ENCODE data around the gene CFAP298. TPM values are rescaled to one million over a fixed set of nuclear protein-coding genes. Genes with fewer than 3 reads are reported as not detected.
A peak's percentile ranks its signal among the peaks of the same experiment; 100 is the strongest.

CFAP298 gene
- total RNA-seq, 2 experiments from 2014 or later = 33.8 to 36.2 TPM

DNA sequence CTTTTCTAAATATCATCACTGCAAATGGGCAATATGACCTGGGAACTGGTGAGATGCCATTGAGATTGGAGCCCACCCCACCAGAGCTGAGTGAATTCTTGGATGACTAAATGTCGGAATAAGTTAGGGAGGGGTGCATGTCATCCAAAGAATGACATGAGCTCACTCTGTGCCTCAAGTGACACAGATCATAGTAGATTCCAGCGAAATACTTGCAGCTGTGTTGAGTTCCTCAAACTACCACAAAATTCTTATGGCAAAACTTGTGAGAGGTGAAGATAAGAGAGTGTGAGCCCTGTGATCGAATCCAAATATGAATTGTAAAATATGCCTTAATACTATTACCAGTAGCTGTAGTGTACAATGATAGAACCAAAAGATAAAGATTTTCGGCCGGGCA lies 24.5 kb downstream of the CFAP298 start:
- no peak for ATAC-seq (ENCODE audit: low read depth)
- POLR2A ChIA-PET = no interaction called here
- DNase-seq = no peak
- H3K27ac Mint-ChIP-seq = no peak overlapping the region
- peaks cover 6% of the 10 kb centered on the region for H3K4me1 Mint-ChIP-seq
- H3K9me3 Mint-ChIP-seq = no peaks in the 10 kb centered on the region
- H3K4me3 Mint-ChIP-seq = no peak overlapping the region
- H3K36me3 Mint-ChIP-seq = no peaks in the 10 kb centered on the region
- H3K27me3 Mint-ChIP-seq = no peaks in the 10 kb centered on the region

DNA sequence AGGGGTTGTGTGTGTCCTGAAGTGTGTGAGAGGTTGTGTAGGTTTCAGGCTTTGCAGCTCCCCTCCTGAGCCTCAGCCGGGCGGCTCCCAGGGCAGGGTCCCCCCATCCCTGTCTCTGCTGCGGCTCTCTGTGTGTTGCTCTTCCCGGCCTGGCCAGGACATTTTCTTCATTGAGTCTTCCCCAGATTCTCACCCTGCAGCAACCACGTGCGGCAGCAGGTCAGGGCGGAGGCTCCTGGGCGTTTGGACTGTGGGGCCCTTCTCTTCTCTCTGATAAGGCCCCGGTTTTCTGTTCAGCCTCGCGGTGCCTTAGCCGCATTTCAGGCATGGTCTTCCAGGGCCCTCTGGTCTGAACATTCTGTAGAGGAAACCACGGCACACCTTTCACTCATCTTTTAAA lies 25.1 kb downstream of the CFAP298 start:
- Mint-ChIP-seq H3K27ac (no peak overlapping the region), H3K27me3 (no peaks in the 10 kb centered on the region), H3K4me1 (peaks cover 6% of the 10 kb centered on the region), H3K9me3 (no peaks in the 10 kb centered on the region), H3K36me3 (no peaks in the 10 kb centered on the region), H3K4me3 (no peak overlapping the region)
- ATAC-seq (ENCODE audit: low read depth) = no peak
- POLR2A ChIA-PET = no interaction called here
- no peak for DNase-seq

DNA sequence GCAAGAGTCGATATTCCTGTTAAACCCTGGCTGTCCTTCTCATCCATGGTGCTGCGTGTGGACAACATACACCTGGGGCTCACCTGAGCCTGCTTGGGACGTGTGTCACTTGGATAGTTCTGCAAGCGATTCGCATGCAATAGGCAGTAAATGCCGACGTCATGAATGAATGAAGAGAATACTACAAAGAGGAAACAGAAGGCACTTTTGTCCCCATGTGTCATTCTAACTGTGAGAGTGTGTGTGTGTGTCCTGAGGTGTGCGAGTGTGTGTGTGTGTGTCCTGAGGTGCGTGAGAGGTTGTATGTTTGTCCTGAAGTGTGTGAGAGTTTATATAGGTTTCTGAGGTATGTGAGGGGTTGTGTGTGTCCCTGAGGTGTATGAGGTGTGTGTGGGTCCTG lies 26.2 kb downstream of the CFAP298 start:
- H3K4me1 Mint-ChIP-seq = peaks cover 6% of the 10 kb centered on the region
- no peak overlapping the region for H3K4me3 Mint-ChIP-seq
- H3K9me3 Mint-ChIP-seq = no peaks in the 10 kb centered on the region
- POLR2A ChIA-PET = no interaction called here
- no peaks in the 10 kb centered on the region for H3K36me3 Mint-ChIP-seq
- H3K27ac Mint-ChIP-seq = no peak overlapping the region
- no peak for DNase-seq
- H3K27me3 Mint-ChIP-seq = no peaks in the 10 kb centered on the region
- ATAC-seq (ENCODE audit: low read depth) = no peak

DNA sequence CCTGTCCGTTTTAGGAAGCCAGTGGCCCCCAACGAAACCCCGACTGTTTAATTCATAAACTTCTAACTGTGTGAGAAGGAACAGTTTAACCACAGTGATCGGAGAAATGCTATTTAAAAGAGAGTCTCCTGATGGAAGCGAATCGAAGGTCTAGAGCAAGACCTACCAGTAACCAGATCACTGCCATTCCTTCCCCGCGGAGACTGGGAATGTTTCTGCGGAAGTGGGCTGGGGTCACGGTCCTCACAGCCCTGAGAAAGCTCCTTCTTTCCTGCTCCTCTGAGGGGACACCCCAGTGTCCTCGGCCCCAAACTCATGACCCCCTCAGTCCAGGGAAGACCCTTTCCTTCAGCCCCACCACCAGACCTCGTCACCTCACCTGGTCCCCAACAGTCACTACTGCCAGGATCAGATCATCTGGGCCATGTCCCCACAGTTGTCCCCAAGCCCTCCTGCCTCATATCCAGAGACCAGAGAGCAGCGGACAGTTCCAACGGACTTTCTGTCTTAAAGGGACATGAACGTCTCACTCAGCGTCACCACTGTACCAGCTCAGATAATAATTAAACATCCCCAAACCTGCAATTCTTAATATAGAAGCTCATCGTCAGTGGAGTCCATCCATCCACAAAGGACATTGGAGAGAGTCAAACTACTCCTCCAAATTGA lies 27.0 kb downstream of the CFAP298 start, which contains the start of gene TCP10L:
TSS of gene TCP10L (minus strand) at position 482 of the 669 bp plus-strand sequence. CDS start 1,219 bp downstream, outside the sequence.
- Mint-ChIP-seq H3K27me3 (no peaks in the 10 kb centered on the region), H3K4me1 (peaks cover 6% of the 10 kb centered on the region), H3K36me3 (no peaks in the 10 kb centered on the region), H3K27ac (no peak within 1 kb of the TSS), H3K4me3 (peak within 1 kb of the TSS; percentile 53), H3K9me3 (no peaks in the 10 kb centered on the region)
- ATAC-seq (ENCODE audit: low read depth) (no peak), DNase-seq (no peak)
- POLR2A ChIA-PET = no interaction called here

DNA sequence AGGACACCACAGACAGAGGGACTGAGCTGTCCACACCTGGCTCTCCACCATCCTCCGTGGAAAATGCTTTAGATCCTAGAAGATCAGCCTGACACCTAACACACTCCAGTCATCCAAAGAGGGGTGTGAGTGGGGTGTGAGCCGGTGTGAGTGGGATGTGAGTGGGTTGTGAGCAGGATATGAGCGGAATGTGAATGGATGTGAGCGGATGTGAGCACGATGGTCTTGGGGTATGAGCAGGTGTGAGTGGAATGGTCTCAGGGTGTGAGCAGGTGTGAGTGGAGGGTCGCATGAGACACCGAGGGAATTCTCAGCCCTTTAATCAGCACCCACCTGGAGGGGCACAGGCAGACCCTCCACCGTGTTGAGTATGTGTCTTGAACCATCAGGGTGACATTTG lies 27.7 kb downstream of the CFAP298 start:
- Mint-ChIP-seq H3K4me3 (no peak overlapping the region), H3K9me3 (no peaks in the 10 kb centered on the region), H3K27me3 (no peaks in the 10 kb centered on the region), H3K27ac (no peak overlapping the region), H3K4me1 (peaks cover 6% of the 10 kb centered on the region), H3K36me3 (no peaks in the 10 kb centered on the region)
- POLR2A ChIA-PET = no interaction called here
- ATAC-seq (ENCODE audit: low read depth) (no peak), DNase-seq (no peak)

DNA sequence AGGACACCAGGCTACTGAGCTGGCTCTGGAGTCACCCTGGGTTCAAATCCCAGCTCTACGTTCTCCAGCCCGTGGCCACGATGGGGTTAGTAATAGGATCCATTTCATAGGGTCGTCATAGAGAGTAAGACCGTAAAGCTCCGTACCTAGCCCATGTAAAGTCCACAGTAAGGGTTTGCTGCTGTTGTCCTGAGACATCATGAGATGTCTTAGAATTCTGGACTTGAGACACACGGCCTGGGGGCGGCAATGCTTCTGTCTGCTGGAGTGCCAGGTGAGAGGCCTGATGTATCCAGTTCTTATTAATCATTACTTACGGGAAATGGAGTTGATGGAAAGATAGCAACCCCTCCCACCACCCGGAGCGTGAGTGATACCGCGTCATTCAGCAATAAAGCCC lies 30.4 kb downstream of the CFAP298 start:
- Mint-ChIP-seq H3K9me3 (no peaks in the 10 kb centered on the region), H3K4me3 (no peak overlapping the region), H3K27ac (no peak overlapping the region), H3K4me1 (peaks cover 6% of the 10 kb centered on the region), H3K36me3 (no peaks in the 10 kb centered on the region), H3K27me3 (peaks cover 2% of the 10 kb centered on the region)
- POLR2A ChIA-PET = no interaction called here
- DNase-seq (no peak), ATAC-seq (ENCODE audit: low read depth) (no peak)

DNA sequence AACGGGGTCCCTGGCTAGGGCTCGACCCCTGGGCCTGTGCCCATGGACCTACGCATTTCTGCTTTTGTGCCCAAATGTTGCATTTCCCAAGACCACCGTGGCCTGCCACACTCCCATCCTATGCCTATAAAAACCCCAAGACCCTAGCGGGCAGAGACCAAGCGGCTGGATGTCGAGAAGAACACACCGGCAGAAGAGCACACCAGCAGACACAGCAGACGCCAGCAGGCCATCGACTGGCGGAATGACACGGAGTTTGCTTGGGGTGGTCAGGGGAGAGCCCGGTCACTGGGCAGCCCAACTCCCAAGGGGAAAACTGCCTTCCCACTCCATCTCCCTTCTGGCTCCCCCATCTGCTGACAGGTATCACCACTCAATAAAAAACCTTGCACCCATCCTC lies 31.2 kb downstream of the CFAP298 start:
- Mint-ChIP-seq H3K4me3 (no peak overlapping the region), H3K9me3 (no peaks in the 10 kb centered on the region), H3K27me3 (peaks cover 2% of the 10 kb centered on the region), H3K27ac (no peak overlapping the region), H3K4me1 (peaks cover 6% of the 10 kb centered on the region), H3K36me3 (no peaks in the 10 kb centered on the region)
- DNase-seq (no peak), ATAC-seq (ENCODE audit: low read depth) (no peak)
- POLR2A ChIA-PET = no interaction called here

DNA sequence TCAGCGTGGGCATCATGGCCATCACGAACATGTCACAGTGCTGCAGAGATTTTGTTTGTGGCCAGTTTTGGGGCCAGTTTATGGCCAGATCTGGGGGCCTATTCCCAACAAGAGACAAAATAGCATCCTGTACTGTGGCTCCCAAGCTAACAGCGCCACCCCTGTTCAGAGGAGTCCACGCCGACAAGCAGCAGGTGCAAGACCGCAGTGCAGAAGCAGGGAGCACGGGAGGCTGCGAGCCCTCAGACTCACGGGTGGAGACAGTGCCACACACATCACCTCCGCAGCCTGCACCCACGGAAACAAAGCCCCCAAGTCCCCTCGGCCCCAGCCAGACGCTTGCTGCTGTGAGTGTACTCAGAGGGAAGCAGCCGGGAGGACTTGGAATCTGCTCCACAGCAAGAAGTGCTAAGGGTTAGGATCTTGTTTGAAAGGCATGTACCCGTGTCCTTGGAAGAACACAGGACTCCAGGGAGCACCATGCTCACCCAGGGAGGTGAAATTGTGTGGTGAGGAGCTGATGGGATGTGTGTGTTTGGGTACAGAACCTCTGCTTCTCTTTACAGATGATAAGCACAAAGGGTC lies 34.0 kb downstream of the CFAP298 start:
- no peaks in the 10 kb centered on the region for H3K4me1 Mint-ChIP-seq
- H3K27ac Mint-ChIP-seq = no peak overlapping the region
- peaks cover 2% of the 10 kb centered on the region for H3K27me3 Mint-ChIP-seq
- POLR2A ChIA-PET = no interaction called here
- ATAC-seq (ENCODE audit: low read depth) (peak; percentile 89), DNase-seq (peak; percentile 46)
- H3K9me3 Mint-ChIP-seq = no peaks in the 10 kb centered on the region
- H3K4me3 Mint-ChIP-seq = no peak overlapping the region
- H3K36me3 Mint-ChIP-seq = no peaks in the 10 kb centered on the region

DNA sequence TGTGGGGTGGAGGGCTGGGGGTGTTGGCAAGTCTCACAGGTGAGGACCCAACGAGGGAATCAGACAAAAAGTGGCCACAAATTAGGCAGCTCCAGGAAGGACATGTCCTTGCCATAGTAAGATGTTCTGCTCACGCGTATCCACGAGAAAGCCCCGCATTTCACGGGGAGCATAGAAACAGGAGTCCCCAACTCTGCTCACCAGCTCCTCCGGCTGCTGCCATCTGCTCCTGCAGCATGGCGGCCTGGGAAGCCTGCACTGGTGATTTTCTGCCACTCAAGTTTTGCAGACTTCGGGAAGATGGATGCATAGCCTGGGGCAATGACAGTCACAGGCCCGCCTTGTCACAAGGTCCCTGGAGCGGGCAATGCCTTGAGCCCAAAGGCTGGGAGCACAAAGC lies 36.2 kb downstream of the CFAP298 start:
- POLR2A ChIA-PET = no interaction called here
- H3K27me3 Mint-ChIP-seq = peaks cover 2% of the 10 kb centered on the region
- no peak overlapping the region for H3K4me3 Mint-ChIP-seq
- ATAC-seq (ENCODE audit: low read depth) = no peak
- H3K4me1 Mint-ChIP-seq = peaks cover under 1% of the 10 kb centered on the region
- no peaks in the 10 kb centered on the region for H3K36me3 Mint-ChIP-seq
- no peak overlapping the region for H3K27ac Mint-ChIP-seq
- H3K9me3 Mint-ChIP-seq = no peaks in the 10 kb centered on the region
- DNase-seq = no peak

DNA sequence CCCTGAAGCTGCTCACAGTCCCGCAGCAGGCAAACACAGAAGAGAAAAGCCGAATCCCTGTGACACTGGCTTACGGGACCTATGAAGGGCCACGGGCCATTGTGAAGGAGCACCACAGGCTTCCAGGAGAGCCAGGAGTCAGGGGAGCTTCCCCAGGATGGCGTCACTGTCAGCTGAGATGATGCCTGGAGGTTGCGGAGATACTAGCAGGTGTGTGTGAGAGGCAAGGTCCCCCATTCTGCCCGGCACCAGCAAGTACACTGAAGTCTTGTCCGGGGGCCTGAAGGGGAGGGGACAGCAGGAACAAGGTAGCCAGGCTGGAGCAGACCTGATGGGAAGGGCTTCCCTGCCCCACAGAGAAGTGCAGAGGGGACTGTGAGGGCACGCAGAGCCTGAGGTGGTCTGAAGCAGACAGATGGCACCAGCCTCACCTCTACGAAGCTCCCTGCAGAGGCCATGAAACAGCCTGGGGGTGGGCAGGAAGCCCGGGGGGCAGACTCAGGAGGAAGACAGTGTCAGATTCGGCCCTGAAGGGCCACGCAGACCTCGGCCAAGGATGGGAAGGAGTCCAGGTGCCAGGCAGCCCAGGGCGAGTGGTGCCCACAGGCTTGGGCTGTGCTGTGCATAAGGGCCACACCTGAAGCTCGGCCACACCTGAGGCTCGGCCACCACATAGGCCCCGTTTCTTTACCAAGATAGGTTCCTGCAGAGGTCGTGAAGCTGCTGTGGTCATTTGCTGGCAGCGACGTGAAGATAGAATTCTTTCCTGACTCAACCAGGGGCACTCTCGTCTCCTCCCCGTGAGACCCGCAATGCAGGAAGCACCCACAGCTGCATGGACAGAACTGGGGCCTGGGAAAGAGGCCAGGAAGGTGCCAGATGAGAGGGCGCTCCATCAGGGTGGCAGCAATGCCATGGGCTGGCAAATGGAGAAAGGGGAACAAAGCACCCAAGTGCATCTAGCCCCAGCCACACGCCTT lies 36.9 kb downstream of the CFAP298 start:
- no peak for ATAC-seq (ENCODE audit: low read depth)
- H3K27me3 Mint-ChIP-seq = peaks cover 2% of the 10 kb centered on the region
- H3K9me3 Mint-ChIP-seq = no peaks in the 10 kb centered on the region
- DNase-seq = no peak
- H3K4me3 Mint-ChIP-seq = no peak overlapping the region
- POLR2A ChIA-PET = no interaction called here
- no peaks in the 10 kb centered on the region for H3K36me3 Mint-ChIP-seq
- peaks cover 9% of the 10 kb centered on the region for H3K4me1 Mint-ChIP-seq
- no peak overlapping the region for H3K27ac Mint-ChIP-seq

DNA sequence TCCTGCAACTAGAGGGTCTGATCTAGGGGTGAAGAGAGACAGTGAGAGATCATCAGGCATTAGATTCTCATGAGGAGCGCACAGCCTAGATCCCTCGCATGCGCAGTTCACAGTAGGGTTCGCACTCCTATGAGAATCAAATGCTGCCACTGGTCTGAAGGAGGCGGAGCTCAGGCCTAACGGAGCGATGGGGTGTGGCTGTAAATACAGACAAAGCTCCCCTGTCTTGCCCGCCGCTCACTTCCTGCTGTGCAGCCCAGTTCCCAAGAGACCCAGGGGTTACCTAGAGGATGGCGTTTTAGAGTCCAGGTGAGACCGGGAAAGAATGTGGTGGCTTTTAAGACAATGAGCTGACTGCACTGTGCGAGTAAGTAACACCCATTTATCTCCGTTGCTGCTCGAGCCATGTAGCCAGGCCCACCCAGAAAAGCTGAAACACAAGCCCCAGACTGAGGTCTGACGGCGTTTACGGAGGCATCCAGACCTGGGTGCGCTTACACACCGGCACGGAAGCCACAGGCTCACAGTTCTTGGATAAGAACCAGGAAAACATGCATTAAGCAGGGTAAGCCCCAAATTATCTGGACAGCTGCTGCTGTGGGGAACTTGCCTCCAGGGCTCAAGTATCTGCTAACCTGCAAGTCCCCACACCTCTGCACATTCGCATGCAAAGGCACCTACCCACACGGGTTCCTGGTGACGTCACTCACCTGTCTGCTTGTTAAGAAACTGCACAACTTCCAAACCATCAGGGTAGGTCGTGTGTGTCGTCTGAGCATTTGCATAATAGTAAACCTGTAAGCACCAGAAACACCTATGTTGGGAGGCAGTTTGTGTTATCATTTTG lies 39.4 kb downstream of the CFAP298 start:
- POLR2A ChIA-PET = interaction anchor here (0.7 kb wide), 1 partner anchor 177 kb away, joined by 3 read pairs; no protein-coding TSS in a partner anchor
- Mint-ChIP-seq H3K4me1 (peaks cover 18% of the 10 kb centered on the region), H3K9me3 (no peaks in the 10 kb centered on the region), H3K36me3 (no peaks in the 10 kb centered on the region), H3K27ac (no peak overlapping the region), H3K4me3 (no peak overlapping the region), H3K27me3 (peaks cover 2% of the 10 kb centered on the region)
- no peak for ATAC-seq (ENCODE audit: low read depth)
- DNase-seq = no peak

DNA sequence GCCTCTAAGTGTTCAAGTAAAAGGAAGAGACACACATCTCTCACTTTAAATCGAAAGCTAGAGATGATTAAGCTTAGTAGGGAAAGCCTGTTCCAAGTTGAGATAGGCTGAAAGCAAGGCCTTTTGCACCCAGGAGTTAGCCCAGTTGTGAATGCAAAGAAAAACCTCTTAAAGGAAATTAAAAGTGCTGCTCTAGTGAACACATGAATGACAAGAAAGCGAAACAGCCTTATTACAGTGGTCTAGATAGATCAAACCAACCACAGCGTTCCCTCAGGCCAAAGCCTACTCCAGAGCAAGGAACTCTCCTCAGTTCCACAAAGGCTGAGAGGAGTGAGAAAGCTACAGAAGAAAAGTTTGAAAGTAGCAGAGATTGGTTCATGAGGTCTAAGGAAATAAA lies 41.7 kb downstream of the CFAP298 start:
- Mint-ChIP-seq H3K27me3 (no peaks in the 10 kb centered on the region), H3K27ac (peak overlapping the region; percentile 86), H3K4me3 (peak overlapping the region; percentile 89), H3K9me3 (peaks cover 2% of the 10 kb centered on the region), H3K36me3 (no peaks in the 10 kb centered on the region), H3K4me1 (peaks cover 18% of the 10 kb centered on the region)
- DNase-seq = no peak
- ATAC-seq (ENCODE audit: low read depth) = no peak
- POLR2A ChIA-PET = interaction anchor here (0.8 kb wide), 1 partner anchor 167 kb away, joined by 3 read pairs; no protein-coding TSS in a partner anchor

Data from activated naive CD8-positive, alpha-beta T cell treated with anti-CD3 and anti-CD28 coated beads, Interleukin-2, amount 10 ng/mL, durations not matched to agents 7 days and 5 days (primary cell).